Upper lobe of left lung (tissue), 6 donors: ENCODE results near the gene PLXNA4. TPM values are rescaled to one million over a fixed set of nuclear protein-coding genes. Genes with fewer than 3 reads are reported as not detected.

ENCODE experiments used
- ATAC-seq, 2 donors: fragments of 200-7000 bp; cut with Tn5 transposase; one replicate each; pipeline ENCODE4 v1.9.1; 2022; ENCODE audit warnings: mild to moderate bottlenecking in 2 of 2, moderate library complexity in 2 of 2; ENCODE audit not compliant: low FRiP score in 2 of 2
- DNase-seq, 2 donors: peaks; one replicate each; pipeline ENCODE4 v3.0.0-alpha.2; 2019 to 2020
- H3K27ac ChIP-seq, 4 donors: fragments of 200-600 bp; sonication (generic); one replicate each; pipeline ENCODE4 v1.5.1; 2016 to 2019
- H3K27me3 ChIP-seq, 4 donors: fragments of 200-600 bp; sonication (generic); one replicate each; pipeline ENCODE4 v1.5.1; 2017 to 2019
- H3K36me3 ChIP-seq, 4 donors: fragments of 200-600 bp; sonication (generic); one replicate each; pipeline ENCODE4 v1.5.1; 2016 to 2019
- H3K4me1 ChIP-seq, 4 donors: fragments of 200-600 bp; sonication (generic); one replicate each; pipeline ENCODE4 v1.5.1; 2018 to 2019
- H3K4me3 ChIP-seq, 4 donors: fragments of 200-600 bp; sonication (generic); one replicate each; pipeline ENCODE4 v1.5.1; 2017 to 2019; ENCODE audit warnings: mild to moderate bottlenecking in 2 of 4, moderate library complexity in 1 of 4
- H3K9me3 ChIP-seq, 4 donors: fragments of 200-600 bp; sonication (generic); one replicate each; pipeline ENCODE4 v1.5.1; 2018 to 2019
- CTCF ChIP-seq, 6 experiments: fragments of 450-650 bp in 4 of 6; fragments of 200-600 bp in 2 of 6; sonication (generic) in 2 of 6; IDR thresholded peaks; one replicate each; pipeline ENCODE4 v1.5.1; 2016 to 2019; ENCODE audit warnings: antibody characterized with exemption in 6 of 6
- EP300 ChIP-seq, 4 donors: sonication (generic); formaldehyde crosslinking; IDR thresholded peaks; one replicate each; pipeline ENCODE4 v1.5.1; 2017; ENCODE audit warnings: antibody characterized with exemption in 4 of 4, control low read depth in 2 of 4
- POLR2A ChIP-seq, 4 donors: fragments of 450-650 bp; IDR thresholded peaks; one replicate each; pipeline ENCODE4 v1.5.1; 2016 to 2017; ENCODE audit warnings: antibody characterized with exemption in 4 of 4, mild to moderate bottlenecking in 2 of 4
- POLR2AphosphoS5 ChIP-seq, 2 donors: sonication (generic); formaldehyde crosslinking; IDR thresholded peaks; one replicate each; pipeline ENCODE4 v1.5.1; 2017; ENCODE audit warnings: antibody characterized with exemption in 2 of 2
- WGBS, 2 donors: methylation state at CpG; one replicate each; pipeline ENCODE4 v1.1.5; 2017 to 2018; 5-methylcytosine and 5-hydroxymethylcytosine counted together
- total RNA-seq, 6 donors: library from RNA; depleted of rRNA in 4 of 6; stranded (reverse); fragments of >200 nt in 4 of 6; gene quantifications; one replicate each; pipeline versions ENCODE4 v1.1.0 to v1.2.1, GENCODE V29; 2016 to 2021
- donor health status: DM: no; HTN: no; CAD: no; lungs with moderate emphysema.
- donor health status: DM: no; HTN: yes; CAD: no; lungs with severe emphysema.

The PLXNA4 gene
- total RNA-seq, 6 donors from 2014 or later = 1.1 to 5.9 (median 2.6) TPM

- ATAC-seq = no peak
These were observed 326.9 kb downstream of the PLXNA4 start for GRCh38 chr7:132249256-132249971.

GRCh38 chr7:132248841-132249240 is 327.4 kb downstream of the PLXNA4 start:
- WGBS, 2 donors = 67 to 79% methylated on average over 2 of the region's 2 CpGs
- DNase-seq = no peak
- no peaks in the 10 kb centered on the region for H3K9me3 ChIP-seq

More at GRCh38 chr7:132249256-132249971, 326.9 kb downstream of the PLXNA4 start:
- H3K27me3 ChIP-seq = no peaks in the 10 kb centered on the region
- H3K9me3 ChIP-seq = no peaks in the 10 kb centered on the region
- no peaks in the 10 kb centered on the region for H3K36me3 ChIP-seq
- 63 to 77% methylated on average over 18 to 19 of the region's 19 CpGs for WGBS, 2 donors
- peaks cover 0 to 13% (median 7%) of the 10 kb centered on the region in 4 donors for H3K4me1 ChIP-seq
- peak; percentile 19 to 55 for DNase-seq
- no peak overlapping the region for H3K4me3 ChIP-seq
- TF ChIP-seq POLR2A (IDR thresholded peaks at IDR 0.05) = no peak
- no peak for TF ChIP-seq POLR2AphosphoS5 (IDR thresholded peaks at IDR 0.05)
- no peak for TF ChIP-seq EP300 (IDR thresholded peaks at IDR 0.05)
- no peak for TF ChIP-seq CTCF (IDR thresholded peaks at IDR 0.05)
- no peak overlapping the region for H3K27ac ChIP-seq

GRCh38 chr7:132247995-132248618 is 328.2 kb downstream of the PLXNA4 start:
- DNase-seq = no peak
- ATAC-seq = no peak
- no peak overlapping the region for H3K4me3 ChIP-seq
- no peaks in the 10 kb centered on the region for H3K27me3 ChIP-seq
- H3K9me3 ChIP-seq = no peaks in the 10 kb centered on the region
- WGBS, 2 donors = 86 to 88% methylated on average over 6 of the region's 6 CpGs
- no peaks in the 10 kb centered on the region for H3K36me3 ChIP-seq
- TF ChIP-seq POLR2AphosphoS5 (IDR thresholded peaks at IDR 0.05) = no peak
- no peak for TF ChIP-seq POLR2A (IDR thresholded peaks at IDR 0.05)
- TF ChIP-seq CTCF (IDR thresholded peaks at IDR 0.05) = no peak
- no peak for TF ChIP-seq EP300 (IDR thresholded peaks at IDR 0.05)
- H3K27ac ChIP-seq = no peak overlapping the region
- H3K4me1 ChIP-seq = peaks cover 0 to 13% (median 7%) of the 10 kb centered on the region in 4 donors

More at GRCh38 chr7:132248841-132249240, 327.4 kb downstream of the PLXNA4 start:
- TF ChIP-seq POLR2AphosphoS5 (IDR thresholded peaks at IDR 0.05) (no peak), POLR2A (IDR thresholded peaks at IDR 0.05) (no peak), EP300 (IDR thresholded peaks at IDR 0.05) (no peak), CTCF (IDR thresholded peaks at IDR 0.05) (no peak)
- Histone ChIP-seq H3K4me3 (no peak overlapping the region), H3K4me1 (peaks cover 0 to 13% (median 7%) of the 10 kb centered on the region in 4 donors), H3K27me3 (no peaks in the 10 kb centered on the region), H3K27ac (no peak overlapping the region), H3K36me3 (no peaks in the 10 kb centered on the region)
- no peak for ATAC-seq

- no peak for DNase-seq
- no peaks in the 10 kb centered on the region for H3K36me3 ChIP-seq
- no peaks in the 10 kb centered on the region for H3K27me3 ChIP-seq
- TF ChIP-seq POLR2AphosphoS5 (IDR thresholded peaks at IDR 0.05) = no peak
- no peak for TF ChIP-seq POLR2A (IDR thresholded peaks at IDR 0.05)
- TF ChIP-seq EP300 (IDR thresholded peaks at IDR 0.05) = no peak
- TF ChIP-seq CTCF (IDR thresholded peaks at IDR 0.05) = no peak
- H3K4me3 ChIP-seq = no peak overlapping the region
- H3K9me3 ChIP-seq = no peaks in the 10 kb centered on the region
- H3K4me1 ChIP-seq = peaks cover 0 to 10% (median 6%) of the 10 kb centered on the region in 4 donors
- H3K27ac ChIP-seq = no peak overlapping the region
- ATAC-seq = no peak
These were observed 329.7 kb downstream of the PLXNA4 start for GRCh38 chr7:132246591-132246990.
